HG02981 (cell line): ENCODE data around the gene GASK1A.

Experiments
- ATAC-seq: cut with Tn5 transposase; IDR thresholded peaks from one replicate; pipeline ENCODE4 v1.9.1; 2021; ENCODE audit warnings: mild to moderate bottlenecking, moderate library complexity; ENCODE audit not compliant: unreplicated experiment

Gene GASK1A

DNA sequence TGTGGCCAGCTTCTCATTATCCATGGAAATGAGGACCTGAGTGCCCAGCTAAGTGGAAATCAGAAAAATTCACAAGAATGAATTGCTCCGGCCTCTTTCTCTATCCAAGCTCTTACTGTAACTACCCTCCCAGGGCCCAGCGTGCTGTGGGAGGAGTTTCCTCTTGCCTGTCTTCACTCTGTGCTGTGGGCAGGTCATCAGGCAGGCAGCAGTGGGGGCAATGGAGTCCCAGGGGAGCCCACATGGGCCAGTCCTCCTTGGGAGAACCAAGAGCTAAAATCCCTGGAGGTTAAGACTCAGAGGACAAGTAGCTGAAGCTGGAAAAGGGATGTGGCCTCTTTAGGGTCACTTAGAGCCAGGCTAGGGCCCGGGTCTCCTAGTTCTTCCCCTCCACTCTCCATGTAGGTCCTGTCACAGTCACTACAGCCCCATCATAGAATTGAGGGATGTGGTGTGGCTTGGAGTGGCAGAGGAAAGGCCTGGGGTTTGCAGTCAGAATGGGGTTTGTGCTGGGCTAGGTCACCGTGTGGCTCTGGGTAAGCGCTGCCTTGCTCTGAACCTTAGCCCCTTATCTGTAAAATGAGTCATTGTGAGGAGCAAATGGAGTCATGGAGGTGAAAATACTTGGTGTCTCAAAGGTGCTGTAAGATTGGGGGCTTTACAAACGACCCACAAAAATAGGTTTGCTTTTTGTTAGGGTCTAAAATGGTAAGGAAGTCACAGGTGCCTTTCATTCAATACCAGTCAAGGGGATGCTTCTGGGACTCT is 3.7 kb downstream of the GASK1A start:
- ATAC-seq = no peak

DNA sequence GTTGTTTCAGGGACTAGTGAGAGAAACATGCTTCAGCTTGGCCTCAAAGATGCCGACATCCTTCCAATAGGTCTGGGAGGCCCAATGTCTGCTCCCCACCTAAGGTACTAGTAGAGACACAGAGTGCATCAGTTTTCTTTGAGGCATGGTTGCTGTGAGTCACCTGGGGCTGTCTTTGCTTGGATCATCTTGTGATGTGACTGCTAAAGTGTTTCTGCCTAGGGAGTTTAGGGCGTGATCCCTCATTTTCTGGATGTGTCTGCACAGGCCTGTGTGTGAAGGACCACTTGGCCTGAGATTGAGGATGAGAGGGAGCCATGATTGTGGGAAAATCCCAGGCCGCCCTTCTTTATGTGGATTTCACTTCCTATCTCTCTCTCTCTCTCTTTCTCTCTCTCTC is 4.8 kb downstream of the GASK1A start:
- no peak for ATAC-seq

DNA sequence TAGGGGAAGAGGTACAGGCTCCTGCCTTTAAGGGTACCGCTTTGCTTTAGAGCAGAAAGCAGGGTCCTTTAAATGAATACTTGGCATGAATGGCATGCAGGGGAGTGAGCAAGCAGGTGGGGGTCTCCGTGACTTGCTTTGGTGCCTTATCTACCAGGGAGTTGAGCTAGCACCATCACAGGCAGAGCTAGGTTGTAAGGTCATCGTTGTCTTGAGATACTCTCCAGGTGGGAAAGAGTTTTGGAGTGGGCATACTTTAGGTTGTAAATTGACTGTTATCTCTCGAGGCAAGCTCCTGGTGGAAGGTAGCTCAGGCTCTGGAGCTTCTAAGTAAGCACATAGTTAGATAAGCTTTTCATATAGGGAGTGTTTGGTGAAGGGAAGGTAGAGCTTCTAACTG is 5.6 kb downstream of the GASK1A start:
- ATAC-seq = no peak

DNA sequence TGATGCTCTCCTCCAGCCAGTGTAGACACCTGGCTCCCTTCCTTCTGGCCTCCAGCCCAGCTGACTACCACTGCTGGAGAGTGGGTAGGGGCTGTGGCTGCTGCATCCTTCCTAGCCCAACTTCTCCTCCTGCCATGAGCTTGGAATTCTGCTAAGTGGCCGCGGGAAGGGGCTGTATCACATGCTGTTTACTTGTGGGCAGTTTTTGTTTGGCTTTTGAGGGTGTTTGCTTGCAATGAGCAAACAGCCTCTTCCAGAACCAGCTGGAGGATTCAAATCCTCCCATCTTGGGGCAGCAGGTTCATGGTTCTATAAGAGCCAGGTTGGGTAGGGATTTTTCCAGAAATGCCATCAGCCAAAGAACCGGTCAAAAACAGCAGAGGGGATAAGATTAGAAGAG is 9.0 kb downstream of the GASK1A start:
- no peak for ATAC-seq

DNA sequence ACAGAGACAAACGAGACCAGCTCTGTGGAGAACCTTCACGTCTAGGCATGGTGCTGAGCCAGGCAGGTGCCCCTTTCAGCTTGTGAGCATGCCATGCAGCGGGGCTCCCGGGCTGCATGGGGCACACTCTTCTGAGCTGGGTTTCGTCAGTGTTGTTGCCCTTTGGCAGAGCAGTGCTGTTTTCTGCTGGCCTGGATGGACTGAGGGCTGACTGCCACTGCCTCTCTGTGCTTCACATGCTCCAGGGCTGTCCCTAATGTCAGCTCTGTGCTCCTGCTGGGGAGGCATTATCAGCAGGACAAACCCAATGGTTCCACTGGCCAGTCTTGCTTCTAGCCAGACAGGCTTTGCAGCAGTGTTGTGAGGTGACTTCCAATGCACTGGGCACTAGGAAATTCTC is 9.5 kb downstream of the GASK1A start:
- no peak for ATAC-seq

DNA sequence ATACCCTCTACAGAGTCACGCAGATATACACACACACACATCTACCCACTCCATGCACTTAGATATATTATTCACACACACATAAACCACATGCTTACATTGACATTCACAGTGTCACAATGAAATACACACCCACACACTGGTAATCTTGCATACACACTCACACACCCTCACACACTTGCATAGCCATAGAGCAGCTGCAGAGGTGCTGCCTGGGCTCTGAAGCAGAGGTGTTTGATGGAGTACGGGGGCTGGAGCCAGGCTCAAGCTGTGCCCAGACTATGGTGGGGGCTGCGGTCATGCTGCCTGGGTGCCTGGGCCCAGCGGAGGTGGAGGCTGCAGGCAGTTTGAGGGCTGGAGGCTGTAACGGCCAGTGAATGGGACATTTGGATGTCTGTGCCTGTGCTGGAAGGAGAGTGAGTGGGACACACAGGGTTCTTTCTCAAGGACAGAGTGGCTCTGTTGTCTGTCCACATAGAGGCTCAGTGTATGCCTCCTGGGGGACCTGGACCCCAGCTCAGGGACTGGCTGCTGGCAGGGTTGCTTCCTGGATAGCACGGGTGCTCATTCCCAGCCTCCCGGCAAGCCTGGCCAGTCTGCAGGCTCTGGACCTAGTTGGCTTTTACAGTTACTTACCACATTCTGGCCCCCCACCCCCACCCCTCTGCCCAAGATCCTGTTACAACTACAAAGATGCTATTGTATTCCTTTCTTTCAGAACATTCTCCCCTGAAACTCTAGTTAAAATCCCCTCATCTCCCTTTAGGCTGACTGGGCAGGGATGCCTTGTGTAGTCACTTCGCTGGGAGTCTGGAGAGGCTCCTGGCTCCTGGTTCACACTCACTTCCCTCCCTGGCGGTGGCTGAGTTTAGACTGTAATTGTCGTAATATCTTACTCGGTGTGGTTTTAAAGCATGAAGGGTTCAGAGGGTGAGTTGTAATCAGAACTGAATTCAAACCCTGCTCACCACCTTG is 12.5 kb downstream of the GASK1A start:
- ATAC-seq = no peak

DNA sequence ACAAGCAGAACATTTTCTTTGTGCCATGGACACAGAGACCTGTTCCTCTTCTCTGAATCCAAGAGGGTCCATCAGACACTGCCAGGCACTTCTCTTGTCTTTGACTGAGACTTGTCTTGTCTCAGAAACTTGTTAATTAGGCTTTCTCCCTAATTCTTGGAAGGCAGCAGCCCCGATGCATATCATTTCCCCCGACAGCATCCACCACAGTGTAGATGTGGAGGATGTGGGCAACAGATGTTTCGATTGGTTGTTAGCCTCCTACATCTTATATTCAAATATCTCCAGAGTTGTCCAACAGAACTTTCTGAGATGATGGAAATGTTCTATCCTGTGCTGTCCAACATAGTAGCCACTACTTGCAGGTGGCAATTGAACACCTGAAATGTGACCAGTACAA is 15.5 kb downstream of the GASK1A start:
- ATAC-seq = no peak

DNA sequence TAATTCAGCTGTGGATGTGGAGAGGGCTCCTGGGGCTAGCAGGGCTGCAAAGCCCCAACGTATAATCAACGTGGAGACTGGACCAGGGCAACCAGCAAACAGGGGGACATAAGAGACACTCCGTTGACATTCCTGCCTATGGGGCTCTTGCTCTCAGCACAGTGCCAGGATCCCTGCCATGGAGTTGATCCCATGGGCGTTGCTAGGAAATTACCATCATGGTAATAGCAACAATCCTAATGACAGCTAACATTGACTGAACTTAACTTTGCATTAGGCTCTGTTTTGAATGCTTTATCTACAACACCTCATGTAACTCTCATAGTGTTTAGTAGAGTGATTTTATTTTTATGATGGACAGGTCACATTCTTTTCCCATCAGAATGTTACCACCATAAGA is 16.9 kb downstream of the GASK1A start:
- ATAC-seq = no peak

DNA sequence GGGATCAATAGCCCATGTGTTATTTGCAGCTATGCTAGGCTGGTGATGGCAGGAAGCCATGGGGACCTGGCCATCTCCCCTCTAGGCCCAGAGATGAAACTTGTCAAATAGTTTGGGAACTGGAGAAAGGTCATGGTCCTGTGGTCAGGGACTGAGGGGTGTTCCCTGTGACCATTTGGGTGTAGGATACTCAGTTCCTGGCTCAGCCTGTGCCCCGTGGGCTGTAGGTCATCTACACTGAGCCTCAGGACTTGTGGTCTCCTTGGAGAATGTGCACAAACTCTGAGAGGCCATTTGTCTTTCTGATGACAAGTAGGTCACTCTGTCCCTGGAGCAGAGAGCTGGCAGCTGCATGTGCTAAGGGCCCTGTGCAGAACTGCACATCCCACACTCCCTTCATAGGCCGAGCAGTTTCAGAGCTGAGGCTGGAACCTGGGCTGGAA is 17.5 kb downstream of the GASK1A start:
- ATAC-seq = no peak

DNA sequence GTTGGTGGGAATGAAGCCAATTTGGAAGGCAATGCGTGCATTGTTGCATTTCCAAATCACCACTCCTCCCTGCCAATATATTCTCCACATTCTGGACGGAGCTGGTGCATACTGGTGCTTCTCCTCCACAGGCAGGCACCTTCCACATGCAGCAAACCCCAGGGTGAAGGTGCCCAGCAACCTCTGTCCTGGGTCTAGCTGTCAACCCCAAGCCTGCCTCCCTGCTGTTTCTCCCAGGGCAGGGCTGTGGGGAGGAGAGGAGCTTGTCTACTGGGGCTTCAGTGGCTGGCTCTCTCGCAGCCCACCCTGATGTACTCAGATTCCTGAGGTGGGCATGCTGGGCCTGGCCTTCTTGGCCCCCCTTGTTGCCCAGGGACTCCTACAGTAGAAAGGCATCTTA is 20.1 kb downstream of the GASK1A start:
- ATAC-seq = no peak

DNA sequence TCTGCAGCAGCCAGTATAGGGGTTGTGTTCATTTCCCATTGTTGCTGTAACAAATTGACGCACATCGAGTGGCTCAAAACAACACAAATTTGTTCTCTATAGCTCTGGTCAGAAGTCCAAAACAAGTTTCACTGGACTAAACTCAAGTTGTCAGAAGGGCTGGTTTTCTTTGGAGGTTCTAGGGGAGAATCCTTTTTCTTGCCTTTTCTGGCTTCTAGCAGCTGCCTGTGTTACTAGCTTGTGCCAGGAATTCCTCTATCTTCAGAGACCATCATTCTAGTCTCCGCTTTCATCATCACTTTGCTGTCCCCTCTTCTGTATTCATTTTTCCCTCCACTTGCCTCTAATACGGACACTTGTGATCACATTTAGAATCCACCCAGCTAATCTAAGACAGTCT is 20.5 kb downstream of the GASK1A start:
- ATAC-seq = no peak

DNA sequence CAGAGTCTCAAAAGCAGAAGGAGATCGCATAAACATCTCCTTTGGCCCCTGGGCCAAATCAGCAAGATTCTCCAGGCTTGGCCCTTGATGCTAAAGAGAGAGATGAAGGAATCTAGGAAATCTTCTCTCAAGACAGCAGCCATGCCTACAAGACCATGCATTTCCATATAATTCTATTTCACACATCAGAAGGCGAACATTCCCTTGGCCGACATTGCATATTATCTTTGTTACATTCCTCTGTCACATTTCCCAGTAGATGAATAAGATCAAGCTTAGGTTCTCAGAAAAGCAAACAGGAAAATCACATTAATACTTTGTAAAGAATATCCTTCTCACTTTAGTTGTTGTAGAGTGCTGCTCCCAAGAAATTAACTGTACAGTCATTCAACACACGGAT is 21.3 kb downstream of the GASK1A start:
- ATAC-seq = no peak

DNA sequence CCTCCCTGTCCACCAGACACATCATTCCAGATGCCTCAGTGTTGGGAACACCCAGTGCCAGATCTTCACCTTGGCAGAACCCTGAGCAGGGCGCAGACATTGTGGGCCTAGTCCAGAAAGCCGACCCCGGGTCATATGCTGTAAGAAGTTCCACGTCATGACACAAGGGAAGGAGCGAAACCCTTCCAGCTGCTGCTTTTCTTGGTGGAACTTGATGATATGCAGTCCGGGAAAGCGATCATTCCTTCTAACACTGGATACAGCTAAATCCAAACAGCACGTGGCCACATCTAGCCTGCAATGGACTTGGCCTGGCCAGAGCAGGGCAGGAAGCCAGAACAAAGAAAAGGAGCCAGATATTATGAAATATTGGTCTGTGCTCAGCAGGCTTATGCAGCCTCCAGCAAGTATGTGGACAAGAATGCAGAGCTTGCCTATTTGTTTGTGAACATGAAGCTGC is 22.0 kb downstream of the GASK1A start:
- ATAC-seq = no peak

DNA sequence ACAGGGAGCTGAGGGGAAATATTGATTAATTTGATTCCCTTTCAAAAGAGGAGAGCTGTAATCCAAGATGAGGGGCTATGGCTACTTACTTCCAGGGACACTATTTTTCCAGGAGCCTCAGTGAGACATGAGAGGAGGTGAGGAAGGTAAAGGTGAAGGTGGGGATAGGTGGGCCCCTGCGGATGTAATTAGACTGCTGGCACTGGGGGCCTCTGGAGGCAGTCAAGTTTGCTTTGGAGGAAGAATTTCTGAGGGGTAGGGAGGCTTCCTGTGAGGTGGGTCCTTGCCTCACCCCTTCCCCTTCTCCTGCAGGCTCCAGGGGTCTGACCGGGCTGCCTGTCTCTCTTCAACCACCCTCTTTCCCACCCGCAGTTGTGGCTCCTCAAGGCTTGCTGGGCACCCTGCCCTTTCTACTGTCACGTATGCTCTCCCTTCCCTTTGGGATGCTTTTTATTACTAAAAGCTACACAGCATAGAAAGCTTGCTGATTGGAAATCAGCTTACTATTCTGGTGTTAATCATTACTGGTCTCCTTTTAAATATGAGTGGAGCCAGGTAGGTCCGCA is 22.5 kb downstream of the GASK1A start:
- ATAC-seq = no peak

DNA sequence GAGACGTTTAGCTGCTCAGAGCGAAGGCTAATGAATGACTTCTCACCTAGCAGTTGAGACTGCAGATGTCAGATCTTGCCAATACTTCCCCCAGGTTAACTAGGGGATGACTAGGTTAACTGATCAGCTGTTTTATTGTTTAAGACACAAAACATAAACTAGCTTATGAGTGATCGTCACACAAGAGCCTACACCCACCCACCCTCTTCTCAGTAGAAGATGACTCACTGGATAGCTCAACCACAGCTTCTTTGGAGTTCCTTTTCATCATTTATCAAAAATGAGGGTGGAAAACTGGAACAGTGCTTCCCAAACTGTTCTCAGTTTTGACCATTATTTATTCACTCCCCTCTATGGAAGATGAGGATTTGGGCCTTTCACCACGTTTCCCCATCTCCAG is 25.2 kb downstream of the GASK1A start:
- no peak for ATAC-seq

DNA sequence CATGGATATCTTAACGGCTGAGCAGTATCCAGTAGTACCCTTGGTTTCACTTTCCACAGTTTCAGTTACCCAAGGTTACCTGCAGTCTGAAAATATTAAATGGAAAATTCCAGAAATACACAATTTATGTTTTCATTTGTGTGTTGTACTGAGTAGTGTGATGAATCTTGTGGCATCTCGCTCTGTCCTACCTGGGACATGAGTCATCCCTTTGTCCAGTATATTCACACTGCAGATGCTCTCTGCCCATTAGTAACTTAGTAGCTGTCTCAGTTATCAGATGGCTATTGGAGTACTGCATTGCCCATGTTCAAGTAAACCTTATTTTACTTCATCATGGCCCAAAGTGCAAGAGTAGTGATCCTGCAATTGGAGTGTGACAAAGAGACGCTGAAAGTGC is 26.1 kb downstream of the GASK1A start:
- ATAC-seq = no peak

DNA sequence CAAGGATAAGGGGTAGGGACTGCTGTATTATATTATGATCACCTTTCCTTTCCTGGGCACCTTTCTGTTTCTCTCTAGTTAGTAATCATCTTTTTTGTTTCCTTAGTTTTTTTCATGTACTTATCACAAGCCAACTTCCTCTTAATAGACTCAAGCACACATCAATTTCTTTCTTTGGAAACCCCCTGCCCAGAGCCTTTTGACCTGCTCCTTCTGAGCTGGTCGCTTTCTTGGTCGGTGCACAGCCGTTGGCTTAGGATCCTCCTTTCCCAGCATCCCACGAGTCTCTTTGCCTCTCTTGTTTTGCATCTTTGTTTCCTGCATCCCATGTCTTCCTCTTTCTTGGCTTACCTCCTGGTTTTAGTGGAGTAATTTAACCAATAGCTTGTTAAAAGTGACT is 26.9 kb downstream of the GASK1A start:
- no peak for ATAC-seq

DNA sequence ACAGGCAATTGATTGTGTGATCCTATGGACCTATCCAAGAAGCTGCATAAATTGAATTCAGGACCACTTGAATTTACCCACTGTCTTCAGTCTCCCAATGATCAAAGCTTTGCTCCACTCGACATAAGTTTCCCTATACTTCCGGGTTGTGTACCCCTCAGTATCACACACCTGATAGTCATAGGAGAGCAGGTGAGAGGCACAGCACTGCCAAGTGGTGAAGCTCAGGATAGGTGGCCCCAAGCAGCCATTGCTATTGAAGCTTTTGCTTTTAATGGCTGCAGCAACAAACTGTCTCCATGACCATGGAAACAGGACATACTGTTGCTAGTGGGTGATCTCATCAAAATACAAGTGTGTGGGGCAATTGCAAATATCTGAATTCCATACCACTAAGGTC is 27.7 kb downstream of the GASK1A start:
- ATAC-seq = no peak

DNA sequence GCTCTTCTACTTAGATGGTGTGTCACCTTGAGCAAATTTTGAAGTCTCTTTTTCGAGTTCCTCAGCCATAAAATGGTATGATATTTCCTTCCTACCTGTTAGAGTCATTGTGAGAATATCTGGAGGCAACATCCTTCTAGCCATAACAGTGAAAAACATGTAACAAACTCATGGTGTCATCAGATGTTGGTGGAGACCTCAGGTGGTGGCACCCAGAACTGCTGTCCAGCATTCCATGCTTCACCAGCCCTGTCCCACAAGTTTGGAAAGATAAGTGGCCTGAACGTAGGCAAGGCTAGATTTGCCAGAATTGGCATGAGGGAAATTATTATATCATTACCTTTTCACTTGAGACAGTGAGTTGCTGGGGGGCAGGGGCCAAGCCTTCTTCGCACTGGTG is 30.4 kb downstream of the GASK1A start:
- no peak for ATAC-seq

DNA sequence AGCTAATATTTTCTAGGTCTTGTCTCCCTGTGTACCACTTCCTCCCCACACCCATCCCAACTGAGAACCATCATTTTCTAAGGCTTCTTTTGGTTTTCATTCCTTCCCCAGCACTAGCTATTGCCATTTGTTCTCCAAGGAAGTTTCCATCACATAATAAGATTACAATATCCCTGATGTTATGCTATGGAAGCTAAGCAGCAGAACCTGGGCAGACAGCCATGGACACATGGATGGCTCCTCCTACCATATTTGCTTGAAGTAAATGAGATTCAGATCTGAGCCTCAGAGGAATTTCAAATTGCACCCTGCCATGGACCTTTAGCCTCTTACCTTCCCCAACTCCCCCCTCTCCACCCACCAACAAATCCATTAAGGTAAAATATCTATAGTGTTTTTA is 31.5 kb downstream of the GASK1A start:
- no peak for ATAC-seq

DNA sequence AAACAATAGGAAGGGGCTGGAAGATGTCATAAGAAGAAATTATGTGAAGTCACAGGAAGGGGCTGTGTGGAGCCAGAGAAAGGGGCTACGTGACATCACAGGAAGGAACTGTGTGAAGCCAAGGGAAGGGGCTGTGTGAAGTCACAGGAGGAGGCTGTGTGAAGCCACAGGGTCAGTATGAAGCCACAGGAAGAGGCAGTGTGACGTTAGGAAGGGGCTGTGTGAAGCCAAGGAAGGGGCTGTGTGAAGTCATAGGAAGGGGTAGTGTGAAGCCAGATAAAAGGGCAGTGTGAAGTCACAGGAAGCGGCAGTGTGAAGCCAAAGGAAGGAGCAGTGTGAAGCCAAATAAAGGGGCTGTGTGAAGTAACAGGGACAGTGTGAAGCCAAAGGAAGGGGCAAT is 32.5 kb downstream of the GASK1A start:
- ATAC-seq = no peak

DNA sequence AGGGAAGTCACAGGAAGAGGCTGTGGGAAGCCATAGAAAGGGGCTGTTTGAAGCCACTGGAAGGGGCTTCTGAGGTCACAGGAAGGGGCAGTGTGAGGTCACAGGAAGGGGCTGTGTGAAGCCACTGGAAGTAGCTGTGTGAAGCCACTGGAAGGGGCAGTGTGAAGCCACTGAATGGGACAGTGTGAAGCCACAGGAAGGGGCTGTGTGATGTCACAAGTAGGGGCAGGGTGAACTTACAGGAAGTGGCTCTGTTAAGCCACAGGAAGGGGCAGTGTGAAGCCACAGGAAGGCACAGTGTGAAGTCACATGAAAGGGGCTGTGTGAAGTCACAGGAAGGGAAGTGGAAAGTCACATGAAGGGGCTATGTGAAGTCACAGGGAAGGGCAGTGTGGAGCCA is 33.1 kb downstream of the GASK1A start:
- no peak for ATAC-seq
